HG02840 (cell line): ENCODE data around the gene TOMM40.
A peak's percentile ranks its signal among the peaks of the same experiment; 100 is the strongest.
"Not testable (repeated sequence)": the region's sequence is repeated elsewhere in the genome, so short reads cannot be mapped to it uniquely, and the experiment has no call there.

Source experiments
- ATAC-seq: cut with Tn5 transposase; IDR thresholded peaks from one replicate; pipeline ENCODE4 v1.9.1; 2021; ENCODE audit warnings: mild to moderate bottlenecking, moderate library complexity, moderate number of reproducible peaks; ENCODE audit not compliant: unreplicated experiment, low FRiP score

The TOMM40 gene

DNA sequence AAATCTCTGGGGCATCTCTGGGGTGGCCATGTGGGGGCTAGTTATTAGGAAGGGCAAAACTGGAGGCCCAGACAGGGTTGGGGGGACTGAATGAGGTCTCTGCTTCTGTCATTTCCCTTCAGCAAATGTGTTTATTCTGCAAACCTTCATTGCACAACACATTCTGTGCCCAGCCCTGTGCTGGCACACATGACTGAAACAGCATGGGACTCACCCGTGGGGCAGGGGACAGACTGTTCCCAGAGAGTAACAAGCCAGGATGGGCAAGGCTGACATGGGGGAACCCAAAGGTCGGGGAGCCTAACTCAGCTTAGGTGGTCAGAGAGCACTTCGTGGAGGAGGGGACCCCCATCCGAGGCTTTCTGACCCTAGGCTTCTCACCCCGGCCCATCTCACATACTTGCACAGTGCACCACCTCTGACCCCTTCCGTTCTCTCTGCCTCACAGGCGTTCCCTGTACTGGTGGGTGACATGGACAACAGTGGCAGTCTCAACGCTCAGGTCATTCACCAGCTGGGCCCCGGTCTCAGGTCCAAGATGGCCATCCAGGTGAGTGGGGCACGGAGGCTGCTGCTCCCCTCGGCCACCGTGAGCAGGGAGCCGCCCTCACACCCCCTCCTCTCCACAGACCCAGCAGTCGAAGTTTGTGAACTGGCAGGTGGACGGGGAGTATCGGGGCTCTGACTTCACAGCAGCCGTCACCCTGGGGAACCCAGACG is 2.4 kb downstream of the TOMM40 start:
- no peak for ATAC-seq

- no peak for ATAC-seq
Observed at GRCh38 chr19:44894052-44894400, 3.0 kb downstream of the TOMM40 start.

DNA sequence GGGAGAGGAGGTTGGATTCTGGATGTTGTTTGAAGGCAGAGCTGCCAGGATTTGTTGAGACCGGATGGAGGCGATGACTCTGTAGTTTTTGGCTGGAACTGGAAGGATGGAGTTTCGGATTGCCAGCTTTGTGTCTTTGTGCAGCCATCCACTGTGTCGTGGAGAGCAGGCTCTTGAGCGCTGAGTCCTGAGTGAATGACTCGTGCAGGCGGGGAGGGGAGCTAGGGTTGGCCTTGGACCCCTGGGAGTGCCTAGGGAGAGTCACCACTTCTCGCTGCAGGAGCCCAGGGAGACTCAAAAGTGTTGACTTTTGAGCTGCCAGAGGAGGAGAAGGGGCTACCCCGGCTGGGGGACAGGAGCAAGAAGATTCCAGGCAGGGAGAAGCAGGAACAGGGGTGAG is 3.9 kb downstream of the TOMM40 start:
- no peak for ATAC-seq

- no peak for ATAC-seq
Observed at GRCh38 chr19:44897835-44898234, 6.8 kb downstream of the TOMM40 start.

GRCh38 chr19:44900328-44901244 is 9.5 kb downstream of the TOMM40 start:
- ATAC-seq, result no peak

GRCh38 chr19:44903216-44903601 is 12.2 kb downstream of the TOMM40 start:
- no peak for ATAC-seq

- ATAC-seq, result no peak
Observed at GRCh38 chr19:44903602-44904425, 12.8 kb downstream of the TOMM40 start.

DNA sequence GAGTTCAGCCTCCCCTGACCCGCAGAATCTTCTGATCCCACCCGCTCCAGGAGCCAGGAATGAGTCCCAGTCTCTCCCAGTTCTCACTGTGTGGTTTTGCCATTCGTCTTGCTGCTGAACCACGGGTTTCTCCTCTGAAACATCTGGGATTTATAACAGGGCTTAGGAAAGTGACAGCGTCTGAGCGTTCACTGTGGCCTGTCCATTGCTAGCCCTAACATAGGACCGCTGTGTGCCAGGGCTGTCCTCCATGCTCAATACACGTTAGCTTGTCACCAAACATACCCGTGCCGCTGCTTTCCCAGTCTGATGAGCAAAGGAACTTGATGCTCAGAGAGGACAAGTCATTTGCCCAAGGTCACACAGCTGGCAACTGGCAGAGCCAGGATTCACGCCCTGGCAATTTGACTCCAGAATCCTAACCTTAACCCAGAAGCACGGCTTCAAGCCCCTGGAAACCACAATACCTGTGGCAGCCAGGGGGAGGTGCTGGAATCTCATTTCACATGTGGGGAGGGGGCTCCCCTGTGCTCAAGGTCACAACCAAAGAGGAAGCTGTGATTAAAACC is 13.5 kb downstream of the TOMM40 start:
- ATAC-seq, result no peak

GRCh38 chr19:44905437-44906160 is 14.5 kb downstream of the TOMM40 start, which contains the start of gene APOE:
APOE (plus strand) TSS chr19:44905796; CDS start chr19:44906625, 829 bp downstream.
- no peak for ATAC-seq

DNA sequence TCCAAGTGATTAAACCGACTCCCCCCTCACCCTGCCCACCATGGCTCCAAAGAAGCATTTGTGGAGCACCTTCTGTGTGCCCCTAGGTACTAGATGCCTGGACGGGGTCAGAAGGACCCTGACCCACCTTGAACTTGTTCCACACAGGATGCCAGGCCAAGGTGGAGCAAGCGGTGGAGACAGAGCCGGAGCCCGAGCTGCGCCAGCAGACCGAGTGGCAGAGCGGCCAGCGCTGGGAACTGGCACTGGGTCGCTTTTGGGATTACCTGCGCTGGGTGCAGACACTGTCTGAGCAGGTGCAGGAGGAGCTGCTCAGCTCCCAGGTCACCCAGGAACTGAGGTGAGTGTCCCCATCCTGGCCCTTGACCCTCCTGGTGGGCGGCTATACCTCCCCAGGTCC is 16.6 kb downstream of the TOMM40 start:
- no peak for ATAC-seq

- no peak for ATAC-seq
Observed at GRCh38 chr19:44908074-44908835, 17.2 kb downstream of the TOMM40 start.

GRCh38 chr19:44908836-44909261 is 17.8 kb downstream of the TOMM40 start:
- ATAC-seq, result no peak

DNA sequence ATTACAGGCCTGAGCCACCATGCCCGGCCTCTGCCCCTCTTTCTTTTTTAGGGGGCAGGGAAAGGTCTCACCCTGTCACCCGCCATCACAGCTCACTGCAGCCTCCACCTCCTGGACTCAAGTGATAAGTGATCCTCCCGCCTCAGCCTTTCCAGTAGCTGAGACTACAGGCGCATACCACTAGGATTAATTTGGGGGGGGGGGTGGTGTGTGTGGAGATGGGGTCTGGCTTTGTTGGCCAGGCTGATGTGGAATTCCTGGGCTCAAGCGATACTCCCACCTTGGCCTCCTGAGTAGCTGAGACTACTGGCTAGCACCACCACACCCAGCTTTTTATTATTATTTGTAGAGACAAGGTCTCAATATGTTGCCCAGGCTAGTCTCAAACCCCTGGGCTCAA is 18.7 kb downstream of the TOMM40 start:
- no peak for ATAC-seq

GRCh38 chr19:44911896-44912295 is 20.8 kb downstream of the TOMM40 start:
- ATAC-seq, result not testable (repeated sequence)

GRCh38 chr19:44912854-44913253 is 21.8 kb downstream of the TOMM40 start:
- ATAC-seq, result no peak

GRCh38 chr19:44913512-44914432 is 22.7 kb downstream of the TOMM40 start:
- not testable (repeated sequence) for ATAC-seq

DNA sequence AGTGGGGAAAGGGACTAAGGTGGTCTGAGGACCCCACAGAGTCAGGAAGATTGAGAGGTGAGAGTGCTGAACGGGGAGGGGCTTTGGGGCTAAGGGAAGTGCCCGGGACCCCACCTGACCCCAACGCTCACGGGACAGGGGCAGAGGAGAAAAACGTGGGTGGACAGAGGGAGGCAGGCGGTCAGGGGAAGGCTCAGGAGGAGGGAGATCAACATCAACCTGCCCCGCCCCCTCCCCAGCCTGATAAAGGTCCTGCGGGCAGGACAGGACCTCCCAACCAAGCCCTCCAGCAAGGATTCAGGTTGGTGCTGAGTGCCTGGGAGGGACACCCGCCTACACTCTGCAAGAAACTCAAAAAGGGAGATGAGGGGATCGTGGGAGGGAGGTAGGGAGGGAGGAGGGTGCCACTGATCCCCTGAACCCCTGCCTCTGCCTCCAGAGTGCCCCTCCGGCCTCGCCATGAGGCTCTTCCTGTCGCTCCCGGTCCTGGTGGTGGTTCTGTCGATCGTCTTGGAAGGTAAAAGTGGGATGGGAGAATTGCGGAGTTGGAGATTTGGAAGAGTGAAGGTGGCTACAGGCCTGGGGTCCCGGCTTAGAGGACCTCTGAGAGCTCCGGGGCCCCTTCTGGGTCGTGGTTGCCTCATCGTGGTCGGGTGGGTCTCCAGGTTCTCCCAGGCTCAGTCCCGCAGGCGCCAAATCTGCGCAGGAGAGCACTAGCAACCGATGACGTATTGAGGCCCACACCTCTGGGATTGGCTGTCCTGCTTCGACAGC is 23.6 kb downstream of the TOMM40 start, which contains the start of gene APOC1:
TSS of gene APOC1 (plus strand) at position 176 of the 774 bp plus-strand sequence. CDS start at position 460, 284 bp downstream.
- peak; percentile 90 for ATAC-seq
